ENCODE data around the gene FLOT1.

FLOT1 gene

DNA sequence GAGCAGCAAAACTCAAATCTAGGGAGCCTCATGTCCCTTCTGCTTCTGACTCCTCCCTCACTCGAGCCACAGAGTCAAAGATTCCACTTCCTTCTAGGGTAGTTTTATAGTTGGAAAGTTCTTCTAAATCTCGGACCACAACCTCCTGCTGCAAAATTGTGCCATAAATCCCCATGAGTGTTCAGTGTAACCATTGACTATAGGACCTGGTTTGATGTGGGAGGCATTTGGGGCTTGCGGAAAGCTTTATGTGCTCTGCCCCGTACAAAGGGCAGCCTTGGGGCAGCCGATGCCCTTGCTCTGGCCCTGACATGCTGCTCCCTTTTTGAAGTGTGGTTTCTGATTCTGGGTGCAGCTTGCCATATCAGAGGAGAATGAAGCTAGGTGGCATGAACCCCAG is 45.5 kb upstream of the FLOT1 start:
- H3K9ac ChIP-seq (ENCODE audit: low read length), result no peak overlapping the region
- H3K4me3 ChIP-seq (ENCODE audit: low read length), result no peak overlapping the region
- no peak overlapping the region for H3K27ac ChIP-seq (ENCODE audit: low read length)
- H3K4me1 ChIP-seq (ENCODE audit: low read length), result no peaks in the 10 kb centered on the region
- H2AFZ ChIP-seq (ENCODE audit: low read length), result no peak overlapping the region
- no peaks in the 10 kb centered on the region for H3K9me3 ChIP-seq (replicated peaks; ENCODE audit: insufficient read depth, low read length)
- TF ChIP-seq, protein P1, sequence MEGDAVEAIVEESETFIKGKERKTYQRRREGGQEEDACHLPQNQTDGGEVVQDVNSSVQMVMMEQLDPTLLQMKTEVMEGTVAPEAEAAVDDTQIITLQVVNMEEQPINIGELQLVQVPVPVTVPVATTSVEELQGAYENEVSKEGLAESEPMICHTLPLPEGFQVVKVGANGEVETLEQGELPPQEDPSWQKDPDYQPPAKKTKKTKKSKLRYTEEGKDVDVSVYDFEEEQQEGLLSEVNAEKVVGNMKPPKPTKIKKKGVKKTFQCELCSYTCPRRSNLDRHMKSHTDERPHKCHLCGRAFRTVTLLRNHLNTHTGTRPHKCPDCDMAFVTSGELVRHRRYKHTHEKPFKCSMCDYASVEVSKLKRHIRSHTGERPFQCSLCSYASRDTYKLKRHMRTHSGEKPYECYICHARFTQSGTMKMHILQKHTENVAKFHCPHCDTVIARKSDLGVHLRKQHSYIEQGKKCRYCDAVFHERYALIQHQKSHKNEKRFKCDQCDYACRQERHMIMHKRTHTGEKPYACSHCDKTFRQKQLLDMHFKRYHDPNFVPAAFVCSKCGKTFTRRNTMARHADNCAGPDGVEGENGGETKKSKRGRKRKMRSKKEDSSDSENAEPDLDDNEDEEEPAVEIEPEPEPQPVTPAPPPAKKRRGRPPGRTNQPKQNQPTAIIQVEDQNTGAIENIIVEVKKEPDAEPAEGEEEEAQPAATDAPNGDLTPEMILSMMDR (IDR thresholded peaks at IDR 0.05; ENCODE audit: low read length), result no peak
- no peak for TF ChIP-seq EZH2phosphoT487 (IDR thresholded peaks at IDR 0.05; ENCODE audit: low read length)
- TF ChIP-seq EZH2 (optimal IDR thresholded peaks at IDR 0.05; ENCODE audit: low read depth, low read length), result no peak
- H4K20me1 ChIP-seq (ENCODE audit: insufficient read depth, low read length), result no peaks in the 10 kb centered on the region
- H3K27me3 ChIP-seq (replicated peaks; ENCODE audit: insufficient read depth, low read length), result 0 out of 2 replicates have a peak, but pooled peaks cover 17% of the 10 kb centered on the region
- no peaks in the 10 kb centered on the region for H3K9me2 ChIP-seq (replicated peaks; ENCODE audit: insufficient read depth, low read length)
- no peaks in the 10 kb centered on the region for H3K36me3 ChIP-seq (replicated peaks; ENCODE audit: insufficient read depth, low read length)
- no peak for DNase-seq
- no peaks in the 10 kb centered on the region for H3K79me2 ChIP-seq (ENCODE audit: low read length)
- no peak overlapping the region for H3K4me2 ChIP-seq (ENCODE audit: low read depth, low read length)
- H3F3A ChIP-seq (ENCODE audit: insufficient read depth, low read length), result no peaks in the 10 kb centered on the region

DNA sequence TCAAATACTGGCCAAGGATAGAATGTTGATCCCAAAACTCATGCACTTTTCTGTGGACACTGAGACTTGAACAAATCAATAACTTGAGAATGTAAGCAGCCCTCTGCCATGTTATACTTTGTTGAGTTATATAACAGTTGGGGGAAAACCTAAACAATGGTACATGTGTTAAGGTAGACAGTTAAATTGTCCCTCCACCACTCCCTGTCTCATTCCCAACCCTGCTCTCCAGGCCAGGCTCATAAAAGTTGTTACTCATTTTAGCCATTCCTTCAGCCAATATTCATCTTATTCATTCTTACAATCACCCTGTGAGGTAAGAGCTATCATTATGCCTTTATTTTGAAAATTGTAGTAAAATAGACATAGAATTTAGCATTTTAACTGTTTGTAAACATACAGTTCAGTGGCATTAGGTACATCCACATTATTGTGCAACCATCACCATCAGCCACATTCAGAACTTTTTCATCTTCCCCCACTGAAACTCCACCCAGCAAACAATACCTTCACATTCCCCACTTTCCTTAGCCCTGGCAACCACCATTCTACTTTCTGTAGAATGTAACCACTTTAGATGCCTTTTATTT is 40.0 kb upstream of the FLOT1 start:
- Histone ChIP-seq H3K4me3 (ENCODE audit: low read length) (no peak overlapping the region), H3K79me2 (ENCODE audit: low read length) (no peaks in the 10 kb centered on the region), H3K4me1 (ENCODE audit: low read length) (no peaks in the 10 kb centered on the region), H3K9me3 (replicated peaks; ENCODE audit: insufficient read depth, low read length) (no peaks in the 10 kb centered on the region), H3K9me2 (replicated peaks; ENCODE audit: insufficient read depth, low read length) (no peaks in the 10 kb centered on the region), H3K4me2 (ENCODE audit: low read depth, low read length) (no peak overlapping the region), H3K27ac (ENCODE audit: low read length) (no peak overlapping the region), H3K27me3 (replicated peaks; ENCODE audit: insufficient read depth, low read length) (0 out of 2 replicates have a peak, but pooled peaks cover 3% of the 10 kb centered on the region), H3K36me3 (replicated peaks; ENCODE audit: insufficient read depth, low read length) (no peaks in the 10 kb centered on the region), H4K20me1 (ENCODE audit: insufficient read depth, low read length) (no peaks in the 10 kb centered on the region), H2AFZ (ENCODE audit: low read length) (no peak overlapping the region), H3K9ac (ENCODE audit: low read length) (no peak overlapping the region), H3F3A (ENCODE audit: insufficient read depth, low read length) (no peaks in the 10 kb centered on the region)
- TF ChIP-seq EZH2 (optimal IDR thresholded peaks at IDR 0.05; ENCODE audit: low read depth, low read length) (no peak), EZH2phosphoT487 (IDR thresholded peaks at IDR 0.05; ENCODE audit: low read length) (no peak)
- TF ChIP-seq, protein P1 (IDR thresholded peaks at IDR 0.05; ENCODE audit: low read length), result no peak
- DNase-seq, result no peak

DNA sequence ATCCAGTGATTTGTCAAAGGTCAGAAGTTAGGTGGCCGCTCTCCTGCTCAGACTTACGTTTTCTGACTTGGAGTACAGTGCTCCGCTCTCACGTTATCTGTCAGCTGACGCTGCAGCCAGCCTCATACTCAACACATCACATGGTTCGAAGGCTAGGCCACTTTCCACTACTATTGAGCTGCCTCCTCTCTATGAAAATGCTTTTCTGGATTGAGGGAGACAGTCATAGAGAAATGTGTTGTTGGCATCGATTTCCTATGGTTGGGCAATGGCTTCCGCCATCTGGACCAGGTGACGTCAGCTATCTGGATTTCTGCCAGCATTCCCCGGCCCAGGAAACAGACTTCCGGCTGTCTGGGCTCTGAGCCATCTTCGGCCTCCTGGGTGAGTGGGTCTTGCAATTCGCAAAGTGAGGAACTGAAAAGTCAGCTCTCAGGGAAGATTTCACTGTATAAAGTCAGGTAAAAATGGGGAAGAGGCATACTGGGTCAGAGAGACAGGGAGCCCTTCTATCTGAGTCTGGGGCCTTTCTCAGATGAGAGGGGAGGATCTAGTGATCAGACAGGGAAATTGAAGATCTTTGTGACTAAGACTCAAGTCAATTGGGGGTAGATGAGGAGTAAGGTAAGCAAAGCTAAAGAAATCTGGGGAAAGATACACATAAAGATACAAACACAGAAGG is 39.4 kb upstream of the FLOT1 start:
- Histone ChIP-seq H3K36me3 (replicated peaks; ENCODE audit: insufficient read depth, low read length) (no peaks in the 10 kb centered on the region), H3K4me1 (ENCODE audit: low read length) (no peaks in the 10 kb centered on the region), H3K9ac (ENCODE audit: low read length) (no peak overlapping the region), H3K9me3 (replicated peaks; ENCODE audit: insufficient read depth, low read length) (no peaks in the 10 kb centered on the region), H3F3A (ENCODE audit: insufficient read depth, low read length) (no peaks in the 10 kb centered on the region), H3K9me2 (replicated peaks; ENCODE audit: insufficient read depth, low read length) (no peaks in the 10 kb centered on the region), H2AFZ (ENCODE audit: low read length) (no peak overlapping the region), H3K27ac (ENCODE audit: low read length) (no peak overlapping the region), H3K27me3 (replicated peaks; ENCODE audit: insufficient read depth, low read length) (0 out of 2 replicates have a peak, but pooled peaks cover 3% of the 10 kb centered on the region), H3K79me2 (ENCODE audit: low read length) (no peaks in the 10 kb centered on the region), H4K20me1 (ENCODE audit: insufficient read depth, low read length) (no peaks in the 10 kb centered on the region), H3K4me3 (ENCODE audit: low read length) (no peak overlapping the region), H3K4me2 (ENCODE audit: low read depth, low read length) (no peak overlapping the region)
- no peak for TF ChIP-seq EZH2phosphoT487 (IDR thresholded peaks at IDR 0.05; ENCODE audit: low read length)
- TF ChIP-seq, protein P1 (IDR thresholded peaks at IDR 0.05; ENCODE audit: low read length), result no peak
- TF ChIP-seq EZH2 (optimal IDR thresholded peaks at IDR 0.05; ENCODE audit: low read depth, low read length), result no peak
- DNase-seq, result no peak
